ENCODE data around the gene DPP6.

- TF ChIP-seq, protein P1, sequence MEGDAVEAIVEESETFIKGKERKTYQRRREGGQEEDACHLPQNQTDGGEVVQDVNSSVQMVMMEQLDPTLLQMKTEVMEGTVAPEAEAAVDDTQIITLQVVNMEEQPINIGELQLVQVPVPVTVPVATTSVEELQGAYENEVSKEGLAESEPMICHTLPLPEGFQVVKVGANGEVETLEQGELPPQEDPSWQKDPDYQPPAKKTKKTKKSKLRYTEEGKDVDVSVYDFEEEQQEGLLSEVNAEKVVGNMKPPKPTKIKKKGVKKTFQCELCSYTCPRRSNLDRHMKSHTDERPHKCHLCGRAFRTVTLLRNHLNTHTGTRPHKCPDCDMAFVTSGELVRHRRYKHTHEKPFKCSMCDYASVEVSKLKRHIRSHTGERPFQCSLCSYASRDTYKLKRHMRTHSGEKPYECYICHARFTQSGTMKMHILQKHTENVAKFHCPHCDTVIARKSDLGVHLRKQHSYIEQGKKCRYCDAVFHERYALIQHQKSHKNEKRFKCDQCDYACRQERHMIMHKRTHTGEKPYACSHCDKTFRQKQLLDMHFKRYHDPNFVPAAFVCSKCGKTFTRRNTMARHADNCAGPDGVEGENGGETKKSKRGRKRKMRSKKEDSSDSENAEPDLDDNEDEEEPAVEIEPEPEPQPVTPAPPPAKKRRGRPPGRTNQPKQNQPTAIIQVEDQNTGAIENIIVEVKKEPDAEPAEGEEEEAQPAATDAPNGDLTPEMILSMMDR (IDR thresholded peaks at IDR 0.05; ENCODE audit: insufficient read depth, low read depth, low read length), result no peak
- TF ChIP-seq EZH2 (IDR thresholded peaks at IDR 0.05; ENCODE audit: insufficient read depth, low read length), result no peak
Observed at GRCh38 chr7:154873500-154874121, 821.4 kb downstream of the DPP6 start.
